Suprapubic skin (tissue), 4 donors: Measurements from ENCODE around the gene PLXNB3. TPM values are rescaled to one million over a fixed set of nuclear protein-coding genes. Genes with fewer than 3 reads are reported as not detected.

Experiments
- DNase-seq, 2 donors: peaks; one replicate each; pipeline ENCODE4 v3.0.0-alpha.2; 2019; ENCODE audit warnings: low spot score in 2 of 2
- H3K27ac ChIP-seq: fragments of 200-600 bp; sonication (generic); one replicate; pipeline ENCODE4 v1.5.1; 2019
- H3K27me3 ChIP-seq: fragments of 200-600 bp; sonication (generic); one replicate; pipeline ENCODE4 v1.5.1; 2019
- H3K36me3 ChIP-seq: fragments of 200-600 bp; sonication (generic); one replicate; pipeline ENCODE4 v1.5.1; 2019
- H3K4me1 ChIP-seq: fragments of 200-600 bp; sonication (generic); one replicate; pipeline ENCODE4 v1.5.1; 2019
- H3K4me3 ChIP-seq: fragments of 200-600 bp; sonication (generic); one replicate; pipeline ENCODE4 v1.5.1; 2019; ENCODE audit warnings: mild to moderate bottlenecking
- H3K9me3 ChIP-seq: fragments of 200-600 bp; sonication (generic); one replicate; pipeline ENCODE4 v1.5.1; 2019
- CTCF ChIP-seq, 2 donors: fragments of 200-600 bp in 1 of 2; fragments of 450-650 bp in 1 of 2; sonication (generic) in 1 of 2; IDR thresholded peaks; one replicate each; pipeline ENCODE4 v1.5.1; 2016 to 2019; ENCODE audit warnings: antibody characterized with exemption in 2 of 2, mild to moderate bottlenecking in 1 of 2, moderate library complexity in 1 of 2
- EP300 ChIP-seq: sonication (generic); formaldehyde crosslinking; IDR thresholded peaks from one replicate; pipeline ENCODE4 v1.6.1; 2017; ENCODE audit warnings: antibody characterized with exemption
- POLR2A ChIP-seq, 2 donors: fragments of 450-650 bp; IDR thresholded peaks; one replicate each; pipeline ENCODE4 v1.6.1; 2017; ENCODE audit warnings: antibody characterized with exemption in 2 of 2, mild to moderate bottlenecking in 2 of 2, moderate library complexity in 2 of 2
- POLR2AphosphoS5 ChIP-seq, 3 donors: sonication (generic); formaldehyde crosslinking; IDR thresholded peaks; one replicate each; pipeline ENCODE4 v1.6.1; 2017; ENCODE audit warnings: antibody characterized with exemption in 3 of 3
- WGBS: methylation state at CpG from one replicate; pipeline ENCODE4 v1.1.5; 2018; 5-methylcytosine and 5-hydroxymethylcytosine counted together
- total RNA-seq, 4 donors: library from RNA; depleted of rRNA; stranded (reverse); fragments of >200 nt; gene quantifications; one replicate each; pipeline ENCODE4 v1.1.0, GENCODE V29; 2016

Gene PLXNB3
- total RNA-seq, 4 donors from 2014 or later: 13.5 to 23.9 (median 19.8) TPM

DNA sequence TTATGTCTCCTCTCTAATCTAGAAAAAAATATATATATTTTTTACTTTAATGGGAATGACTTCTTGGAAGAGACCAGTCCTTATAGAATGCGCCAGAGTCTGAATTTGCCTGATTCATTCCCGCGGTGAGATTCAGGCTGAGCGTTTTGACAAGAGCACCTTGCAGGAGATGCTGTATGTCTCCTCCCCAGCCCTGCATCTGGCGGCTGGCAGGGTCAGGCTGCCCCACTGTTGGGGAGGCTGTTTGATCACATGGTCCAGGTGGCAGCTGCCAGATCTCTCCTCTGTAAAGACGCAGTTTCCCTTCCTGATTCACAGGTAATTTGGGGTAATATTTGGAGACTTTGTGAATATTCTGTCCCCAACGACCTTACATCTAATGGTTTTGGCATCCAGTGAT lies 56.6 kb downstream of the PLXNB3 start:
- Histone ChIP-seq H3K27ac (no peak overlapping the region), H3K9me3 (no peaks in the 10 kb centered on the region), H3K27me3 (no peaks in the 10 kb centered on the region), H3K4me1 (peaks cover 11% of the 10 kb centered on the region), H3K4me3 (no peak overlapping the region), H3K36me3 (no peaks in the 10 kb centered on the region)
- DNase-seq: no peak
- 82% methylated on average over 7 of the region's 7 CpGs for WGBS
- TF ChIP-seq POLR2A (IDR thresholded peaks at IDR 0.05) (no peak), POLR2AphosphoS5 (IDR thresholded peaks at IDR 0.05) (no peak), CTCF (IDR thresholded peaks at IDR 0.05) (no peak), EP300 (no peak)

- Histone ChIP-seq H3K27ac (no peak overlapping the region), H3K27me3 (no peaks in the 10 kb centered on the region), H3K4me3 (no peak overlapping the region), H3K9me3 (no peaks in the 10 kb centered on the region), H3K36me3 (no peaks in the 10 kb centered on the region), H3K4me1 (peaks cover 11% of the 10 kb centered on the region)
- 89% methylated on average over 9 of the region's 9 CpGs for WGBS
- TF ChIP-seq POLR2AphosphoS5 (IDR thresholded peaks at IDR 0.05) (no peak), CTCF (IDR thresholded peaks at IDR 0.05) (no peak), EP300 (no peak), POLR2A (IDR thresholded peaks at IDR 0.05) (no peak)
- no peak for DNase-seq
Observed at GRCh38 chrX:153821066-153821465, 57.0 kb downstream of the PLXNB3 start.

DNA sequence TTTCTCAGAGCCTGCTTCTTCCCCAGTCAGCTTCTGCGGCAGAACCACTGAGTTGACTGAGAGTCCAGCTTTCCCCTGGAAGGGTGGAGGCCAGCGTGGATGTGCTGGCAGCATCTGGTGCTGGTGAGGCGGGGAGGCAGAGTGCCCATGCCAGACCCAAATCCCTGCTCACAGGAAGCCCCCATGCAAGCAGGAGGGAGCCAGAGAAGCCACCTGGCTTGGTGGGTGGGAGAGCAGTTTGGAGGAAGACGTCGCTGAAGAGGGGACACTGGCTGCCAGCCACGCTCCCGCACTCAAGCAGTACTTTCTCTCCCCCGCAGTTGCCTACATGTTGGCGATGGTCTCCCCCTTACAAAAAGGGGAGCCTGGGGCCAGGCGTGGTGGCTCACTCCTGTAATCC lies 60.3 kb downstream of the PLXNB3 start:
- no peak overlapping the region for H3K4me3 ChIP-seq
- no peak overlapping the region for H3K27ac ChIP-seq
- WGBS: 85% methylated on average over 6 of the region's 10 CpGs
- no peaks in the 10 kb centered on the region for H3K27me3 ChIP-seq
- H3K9me3 ChIP-seq: no peaks in the 10 kb centered on the region
- TF ChIP-seq CTCF (IDR thresholded peaks at IDR 0.05): no peak
- TF ChIP-seq POLR2AphosphoS5 (IDR thresholded peaks at IDR 0.05): no peak
- no peak for TF ChIP-seq EP300
- TF ChIP-seq POLR2A (IDR thresholded peaks at IDR 0.05): no peak
- no peaks in the 10 kb centered on the region for H3K36me3 ChIP-seq
- peaks cover 11% of the 10 kb centered on the region for H3K4me1 ChIP-seq
- DNase-seq: no peak

DNA sequence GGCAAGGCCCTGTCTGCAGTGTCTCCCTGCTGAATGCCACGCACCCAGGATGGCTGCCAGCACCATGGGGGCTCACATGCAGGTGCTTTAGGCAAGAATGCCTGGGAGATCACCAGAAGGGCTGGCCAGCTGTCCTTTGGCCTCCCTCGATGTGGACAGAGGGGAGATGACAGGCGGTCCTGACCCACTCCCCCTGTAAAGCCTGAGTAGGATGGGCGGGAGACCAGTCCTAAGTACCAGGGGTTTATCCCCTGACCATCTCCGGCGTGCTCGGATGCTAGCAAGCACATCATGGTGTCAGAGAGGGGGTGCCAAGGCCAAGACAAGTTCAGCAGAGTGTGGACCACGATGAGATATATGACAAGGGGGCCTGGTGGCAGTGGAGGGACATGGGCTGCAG lies 61.0 kb downstream of the PLXNB3 start:
- 93% methylated on average over 5 of the region's 8 CpGs for WGBS
- Histone ChIP-seq H3K27me3 (peaks cover 7% of the 10 kb centered on the region), H3K9me3 (no peaks in the 10 kb centered on the region), H3K27ac (no peak overlapping the region), H3K4me3 (no peak overlapping the region), H3K4me1 (peaks cover 16% of the 10 kb centered on the region), H3K36me3 (no peaks in the 10 kb centered on the region)
- TF ChIP-seq POLR2AphosphoS5 (IDR thresholded peaks at IDR 0.05): no peak
- no peak for TF ChIP-seq POLR2A (IDR thresholded peaks at IDR 0.05)
- TF ChIP-seq EP300: no peak
- TF ChIP-seq CTCF (IDR thresholded peaks at IDR 0.05): no peak
- no peak for DNase-seq

Other genes with a start within 250 kb of the PLXNB3 start
- gene ATP2B3, start 246.6 kb upstream of the PLXNB3 start, total RNA-seq: not detected
- gene CCNQ, start 165.1 kb upstream of the PLXNB3 start, total RNA-seq: 10 to 100 TPM; 16.4 to 33.2 (median 29.3) TPM
- under 1 TPM in 2 of 4 donors, not detected in 2; 0.19 to 0.48 TPM for gene DUSP9, start 117.0 kb upstream of the PLXNB3 start, total RNA-seq
- gene PNCK, start 90.4 kb upstream of the PLXNB3 start, total RNA-seq: 1 to 10 TPM; 1.2 to 1.8 (median 1.4) TPM
- 10 to 100 TPM; 26.1 to 74.1 (median 45.2) TPM for gene SLC6A8, start 76.3 kb upstream of the PLXNB3 start, total RNA-seq
- gene BCAP31, start 39.9 kb upstream of the PLXNB3 start, total RNA-seq: 100 to 1,000 TPM; 112 to 170 (median 167) TPM
- gene ABCD1, start 39.4 kb upstream of the PLXNB3 start, total RNA-seq: 1 to 10 TPM; 5.9 to 9.4 (median 7.4) TPM
- 1 to 10 TPM in 2 of 4 donors, under 1 TPM in 2; 0.42 to 3.1 (median 1.2) TPM for gene SRPK3, start 16.8 kb downstream of the PLXNB3 start, total RNA-seq
- gene IDH3G, start 30.1 kb downstream of the PLXNB3 start, total RNA-seq: 100 to 1,000 TPM in 1 of 4 donors, 10 to 100 TPM in 3; 58.1 to 105 (median 93.8) TPM
- 100 to 1,000 TPM in 3 of 4 donors, 10 to 100 TPM in 1; 86.7 to 200 (median 150) TPM for gene SSR4, start 30.4 kb downstream of the PLXNB3 start, total RNA-seq
- gene PDZD4, start 66.3 kb downstream of the PLXNB3 start, total RNA-seq: 1 to 10 TPM; 2.0 to 6.3 (median 3.0) TPM
- gene L1CAM, start 121.9 kb downstream of the PLXNB3 start, total RNA-seq: 10 to 100 TPM in 1 of 4 donors, 1 to 10 TPM in 3; 4.1 to 10.4 (median 8.5) TPM
- gene AVPR2, start 140.4 kb downstream of the PLXNB3 start, total RNA-seq: 1 to 10 TPM in 3 of 4 donors, under 1 TPM in 1; 0.78 to 2.4 (median 1.5) TPM
- 10 to 100 TPM in 2 of 4 donors, 1 to 10 TPM in 2; 4.8 to 17.6 (median 9.6) TPM for gene ARHGAP4, start 162.0 kb downstream of the PLXNB3 start, total RNA-seq
- gene NAA10, start 170.8 kb downstream of the PLXNB3 start, total RNA-seq: 10 to 100 TPM; 58.5 to 97.2 (median 73.0) TPM
- gene RENBP, start 180.4 kb downstream of the PLXNB3 start, total RNA-seq: 1 to 10 TPM; 1.7 to 9.9 (median 4.6) TPM
- 10 to 100 TPM; 51.9 to 72.2 (median 55.3) TPM for gene HCFC1, start 207.6 kb downstream of the PLXNB3 start, total RNA-seq
- 10 to 100 TPM in 1 of 4 donors, 1 to 10 TPM in 3; 7.8 to 10.7 (median 8.6) TPM for gene TMEM187, start 208.5 kb downstream of the PLXNB3 start, total RNA-seq